Cardiac atrium fibroblast (primary cell): ENCODE measurements around the gene TRAPPC1. TPM values are rescaled to one million over a fixed set of nuclear protein-coding genes. Genes with fewer than 3 reads are reported as not detected.

Source experiments
- total RNA-seq: library from RNA; depleted of rRNA; stranded (reverse); fragments of >200 nt; gene quantifications from 2 replicates; pipeline ENCODE4 v1.2.3, GENCODE V29; 2015

The TRAPPC1 gene, protein sequence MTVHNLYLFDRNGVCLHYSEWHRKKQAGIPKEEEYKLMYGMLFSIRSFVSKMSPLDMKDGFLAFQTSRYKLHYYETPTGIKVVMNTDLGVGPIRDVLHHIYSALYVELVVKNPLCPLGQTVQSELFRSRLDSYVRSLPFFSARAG
- total RNA-seq, result 33.4 and 51.2 TPM in 2 replicates

DNA sequence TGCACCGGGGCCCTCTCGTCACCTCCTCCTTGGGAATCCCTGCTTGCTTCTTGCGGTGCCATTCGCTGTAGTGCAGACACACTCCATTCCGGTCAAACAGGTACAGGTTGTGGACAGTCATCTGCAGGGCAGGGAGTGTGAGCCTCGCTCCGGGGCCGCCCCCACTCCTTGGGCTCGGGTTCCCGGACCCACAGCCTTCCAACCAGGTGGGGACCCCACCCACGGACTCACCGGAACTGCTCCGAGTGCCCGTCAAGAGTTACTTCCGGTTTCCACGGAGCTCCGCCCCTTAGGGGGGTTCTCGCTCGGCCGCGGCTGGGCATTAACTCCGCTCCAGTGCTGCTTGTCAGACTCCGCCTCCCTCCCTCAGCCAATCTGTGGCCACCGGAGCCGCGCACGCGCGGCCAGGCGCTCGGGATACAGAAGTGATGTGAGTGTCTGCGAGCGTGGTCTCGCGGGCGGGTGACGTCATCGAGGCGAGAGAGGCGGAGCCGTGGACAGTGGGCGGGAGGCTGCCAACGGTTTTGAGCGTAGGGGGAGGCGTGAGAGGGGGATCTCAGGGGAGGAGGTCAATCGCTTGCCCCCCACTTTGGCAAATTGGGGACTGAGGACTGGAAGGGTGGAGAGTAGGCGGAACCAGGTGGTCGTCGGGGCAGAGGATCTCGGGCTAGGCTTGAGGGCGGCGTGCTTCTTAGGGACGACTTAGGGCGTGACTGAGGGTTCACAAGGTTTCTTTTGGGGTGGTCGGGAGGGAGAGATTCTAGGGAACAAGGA lies at the start of gene TRAPPC1, which contains the start of gene CNTROB:
TRAPPC1 (minus strand) TSS at position 238 of the 774 bp plus-strand sequence; CDS start at position 121, 117 bp downstream.
CNTROB (plus strand) TSS at position 498 of the 774 bp plus-strand sequence. CDS start 874 bp downstream, outside the sequence.

DNA sequence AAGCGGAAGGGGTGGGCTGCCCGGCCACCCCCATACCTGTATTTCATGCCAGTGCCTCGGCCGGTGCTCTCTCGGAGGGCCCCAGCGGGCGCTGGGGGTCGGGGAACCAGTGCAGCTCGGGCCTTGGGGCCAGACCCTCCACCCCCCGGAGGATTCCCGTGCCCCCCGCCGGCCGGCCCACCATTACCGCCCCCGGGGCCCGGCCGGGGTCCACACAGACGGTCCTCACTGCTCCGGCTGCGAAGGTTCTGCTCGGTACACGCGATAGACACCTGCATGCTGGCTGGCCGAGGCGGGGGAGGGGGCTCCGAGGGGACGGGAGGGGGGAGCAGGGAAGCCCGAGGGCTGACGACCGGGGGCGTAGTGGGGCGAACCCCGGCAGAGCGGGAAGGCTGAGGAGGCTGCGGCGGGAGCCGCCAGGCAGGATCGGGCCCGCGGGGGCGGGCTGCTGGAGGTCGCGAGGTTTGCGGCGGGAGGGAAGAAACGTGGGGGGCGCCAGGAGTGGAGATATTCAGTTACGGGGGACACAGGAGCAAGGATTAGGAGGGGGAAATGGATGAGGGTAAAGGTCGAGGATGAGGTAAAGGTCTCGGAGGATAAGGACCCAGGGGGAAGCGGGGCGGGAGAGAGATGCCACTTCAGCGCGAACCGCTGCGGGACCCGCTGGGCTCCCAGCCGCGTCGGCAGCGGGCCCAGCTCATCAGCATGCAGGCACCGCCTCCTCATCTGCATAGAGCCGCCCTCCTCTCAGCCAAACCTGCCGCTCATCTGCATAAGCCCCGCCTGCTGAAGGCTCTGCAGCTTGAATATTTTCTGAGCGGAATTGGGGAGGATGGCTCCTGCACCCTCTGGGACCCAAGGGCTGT lies 2.4 kb downstream of the TRAPPC1 start, which contains the start of gene KCNAB3:
KCNAB3 (minus strand) TSS at position 699 of the 866 bp plus-strand sequence; CDS start at position 278, 421 bp downstream.

DNA sequence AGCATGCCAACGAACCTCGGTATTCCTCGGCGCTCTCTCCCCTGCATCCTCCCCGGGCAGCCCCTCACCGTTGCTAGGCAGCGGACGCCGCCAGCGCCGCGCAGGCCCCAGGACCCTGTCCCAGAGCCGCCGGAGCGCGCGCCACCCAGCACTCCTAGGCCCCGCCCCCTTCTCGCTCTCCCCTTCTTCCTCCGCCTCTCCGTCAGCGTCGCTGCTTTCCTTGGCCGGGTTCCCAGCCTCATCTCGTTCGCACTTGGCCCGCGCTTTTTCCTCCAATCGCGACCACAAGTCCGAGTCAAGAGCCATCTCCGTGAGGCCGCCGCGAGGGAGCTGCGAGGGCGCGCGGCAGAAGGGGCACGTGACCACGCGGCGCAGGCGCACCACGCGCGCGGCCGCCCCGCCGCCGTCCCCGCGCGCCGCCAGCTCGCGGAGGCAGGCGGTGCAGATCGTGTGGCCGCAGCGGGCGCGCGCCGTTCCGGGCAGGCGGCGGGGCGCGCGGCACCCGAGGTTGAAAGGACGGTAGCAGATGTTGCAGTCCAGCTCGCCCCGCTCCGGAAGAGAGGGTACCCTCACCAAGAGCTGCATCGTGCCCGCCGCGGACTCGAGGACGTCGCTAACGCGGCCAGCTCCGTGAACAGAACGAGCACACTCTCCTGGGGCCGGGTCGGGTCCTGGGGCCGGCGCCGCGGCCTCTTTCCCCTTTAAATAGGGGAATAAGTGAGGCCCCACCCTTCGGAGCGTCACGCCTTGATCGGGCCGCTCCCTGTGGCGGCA lies 15.9 kb downstream of the TRAPPC1 start, which contains the start of gene RNF227:
RNF227 (minus strand) TSS at position 679 of the 774 bp plus-strand sequence; CDS start at position 585, 94 bp downstream.

DNA sequence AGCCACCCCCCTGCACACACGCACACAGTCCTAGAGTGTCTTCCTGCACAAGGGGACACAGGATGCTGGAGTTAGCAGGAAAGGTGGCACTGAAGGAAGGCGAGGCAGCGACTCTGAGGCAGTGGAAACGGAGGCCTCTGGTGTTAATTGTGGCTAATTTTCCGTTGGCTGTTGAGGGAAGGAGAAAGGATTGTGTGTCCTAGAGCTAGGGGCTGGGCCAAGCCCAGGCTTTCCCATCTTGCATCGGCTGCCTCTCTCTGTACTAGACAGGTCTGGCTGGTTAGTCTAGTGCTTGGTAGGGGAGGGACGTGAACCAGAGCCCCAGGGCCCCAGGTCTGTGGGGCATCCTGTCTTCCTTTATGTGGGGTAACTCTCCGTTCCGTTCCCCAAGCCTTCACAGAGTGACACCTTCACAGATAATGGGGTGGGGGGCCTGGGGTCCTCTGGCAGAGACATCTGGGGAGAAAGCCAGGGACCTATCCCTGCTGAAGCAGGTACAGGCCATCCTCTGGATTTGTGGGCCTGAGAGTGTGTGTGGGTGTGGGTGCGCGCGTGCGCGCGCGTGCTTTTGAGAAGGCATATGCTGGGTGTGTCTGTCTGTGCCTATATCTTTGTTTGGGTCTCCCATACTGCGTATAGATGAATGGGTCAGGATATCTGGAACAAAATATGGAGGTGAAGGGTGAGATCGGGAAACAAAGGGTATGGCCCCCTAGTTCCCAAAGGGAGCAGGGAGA lies 43.4 kb downstream of the TRAPPC1 start, which contains the start of gene CHD3:
CHD3 (plus strand) TSS at position 606 of the 737 bp plus-strand sequence. CDS start 212 bp downstream, outside the sequence.

Other genes starting within 250 kb of the TRAPPC1 start
- gene TP53, start 244.5 kb downstream of the TRAPPC1 start, total RNA-seq, result 42.1 and 51.4 TPM in 2 replicates
- gene WRAP53, start 243.5 kb downstream of the TRAPPC1 start, total RNA-seq, result 4.7 and 7.9 TPM in 2 replicates
- 6.6 and 7.0 TPM in 2 replicates for gene EFNB3, start 226.7 kb downstream of the TRAPPC1 start, total RNA-seq
- gene DNAH2, start 214.2 kb downstream of the TRAPPC1 start, total RNA-seq, result 2.3 and 6.3 TPM in 2 replicates
- 3.2 and 7.6 TPM in 2 replicates for gene KDM6B, start 97.7 kb downstream of the TRAPPC1 start, total RNA-seq
- gene TMEM88, start 76.9 kb downstream of the TRAPPC1 start, total RNA-seq, result 0.72 TPM in 1 of 2 replicates, not detected in the other
- 110 and 113 TPM in 2 replicates for gene NAA38, start 74.4 kb downstream of the TRAPPC1 start, total RNA-seq
- gene CYB5D1, start 73.9 kb downstream of the TRAPPC1 start, total RNA-seq, result 7.6 and 8.1 TPM in 2 replicates
- gene CHD3, start 43.2 kb downstream of the TRAPPC1 start, total RNA-seq, result 64.0 and 75.8 TPM in 2 replicates
- gene RNF227, start 15.7 kb downstream of the TRAPPC1 start, total RNA-seq, result 0.72 and 1.1 TPM in 2 replicates
- 0.18 TPM in 1 of 2 replicates, not detected in the other for gene KCNAB3, start 2.1 kb downstream of the TRAPPC1 start, total RNA-seq
- gene CNTROB, start 260 bp upstream of the TRAPPC1 start, total RNA-seq, result 15.0 and 24.1 TPM in 2 replicates
- gene GUCY2D, start 70.7 kb upstream of the TRAPPC1 start, total RNA-seq, result not detected in 2 replicates
- gene ALOX15B, start 107.1 kb upstream of the TRAPPC1 start, total RNA-seq, result 0.16 and 0.36 TPM in 2 replicates
- not detected in 2 replicates for gene ALOX12B, start 155.8 kb upstream of the TRAPPC1 start, total RNA-seq
- not detected in 2 replicates for gene ALOXE3, start 186.6 kb upstream of the TRAPPC1 start, total RNA-seq
- gene HES7, start 192.2 kb upstream of the TRAPPC1 start, total RNA-seq, result not detected in 2 replicates
- gene PER1, start 220.5 kb upstream of the TRAPPC1 start, total RNA-seq, result 30.0 and 61.0 TPM in 2 replicates
- 3.9 and 8.5 TPM in 2 replicates for gene VAMP2, start 231.0 kb upstream of the TRAPPC1 start, total RNA-seq
- gene TMEM107, start 244.4 kb upstream of the TRAPPC1 start, total RNA-seq, result 16.8 and 24.0 TPM in 2 replicates